ENCODE data around the gene ZNF768.
"Not testable (repeated sequence)": the region's sequence is repeated elsewhere in the genome, so short reads cannot be mapped to it uniquely, and the experiment has no call there.

ZNF768 gene

DNA sequence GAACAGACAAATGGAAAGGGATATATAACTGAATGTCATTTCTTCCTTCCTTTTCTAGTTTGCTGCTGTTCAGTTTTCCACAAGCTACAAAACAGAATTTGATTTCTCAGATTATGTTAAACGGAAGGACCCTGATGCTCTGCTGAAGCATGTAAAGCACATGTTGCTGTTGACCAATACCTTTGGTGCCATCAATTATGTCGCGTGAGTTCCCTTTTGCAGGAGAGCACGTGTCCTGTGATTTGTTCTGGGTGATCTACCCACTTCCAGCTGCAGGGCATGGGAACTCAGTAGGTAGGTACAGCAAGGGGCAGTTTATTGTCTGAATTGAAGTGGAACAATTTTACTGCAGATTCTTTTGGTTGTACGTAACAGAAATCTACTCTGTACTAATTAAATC lies 45.0 kb downstream of the ZNF768 start:
- ATAC-seq: no peak
- no peaks in the 10 kb centered on the region for H3K27me3 Mint-ChIP-seq
- H3K4me1 Mint-ChIP-seq: peaks cover 51% of the 10 kb centered on the region
- no peak overlapping the region for H3K27ac Mint-ChIP-seq
- H3K4me3 Mint-ChIP-seq: no peak overlapping the region
- peaks cover 89% of the 10 kb centered on the region for H3K36me3 Mint-ChIP-seq
- no peaks in the 10 kb centered on the region for H3K9me3 Mint-ChIP-seq

DNA sequence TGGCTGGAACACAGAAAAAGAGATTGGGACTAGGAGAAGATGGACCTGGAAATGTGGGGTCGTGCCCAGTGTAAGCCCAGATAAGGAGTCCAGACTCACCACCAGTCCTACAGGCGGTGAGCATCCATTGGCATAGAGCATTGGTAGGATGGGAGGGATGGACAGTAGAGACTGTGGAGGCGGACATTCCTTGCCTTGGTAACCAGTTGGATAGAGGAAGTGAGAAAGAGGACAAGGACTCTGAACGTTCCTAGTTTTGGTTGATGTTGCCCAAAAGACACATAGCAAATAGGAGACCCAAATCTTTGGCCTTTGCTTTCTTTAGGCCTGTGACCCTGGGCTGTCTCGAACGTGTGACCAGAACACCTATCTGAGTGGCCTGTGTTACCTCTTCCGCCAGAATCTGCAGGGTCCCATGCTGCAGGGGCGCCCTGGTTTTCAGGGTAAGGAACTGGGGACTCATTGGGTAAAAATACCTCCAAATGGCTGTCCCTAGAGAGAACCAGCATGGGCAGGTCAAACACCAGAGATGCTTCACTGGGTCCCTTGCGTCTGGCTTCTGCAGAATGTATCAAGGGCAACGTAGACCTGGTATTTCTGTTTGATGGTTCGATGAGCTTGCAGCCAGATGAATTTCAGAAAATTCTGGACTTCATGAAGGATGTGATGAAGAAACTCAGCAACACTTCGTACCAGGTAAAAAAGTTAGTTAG lies 47.4 kb downstream of the ZNF768 start:
- H3K27ac Mint-ChIP-seq: peak overlapping the region; percentile 58
- H3K4me3 Mint-ChIP-seq: no peak overlapping the region
- peaks cover 62% of the 10 kb centered on the region for H3K4me1 Mint-ChIP-seq
- no peaks in the 10 kb centered on the region for H3K27me3 Mint-ChIP-seq
- peak; percentile 73 for ATAC-seq
- H3K9me3 Mint-ChIP-seq: no peaks in the 10 kb centered on the region
- H3K36me3 Mint-ChIP-seq: peaks cover 83% of the 10 kb centered on the region

DNA sequence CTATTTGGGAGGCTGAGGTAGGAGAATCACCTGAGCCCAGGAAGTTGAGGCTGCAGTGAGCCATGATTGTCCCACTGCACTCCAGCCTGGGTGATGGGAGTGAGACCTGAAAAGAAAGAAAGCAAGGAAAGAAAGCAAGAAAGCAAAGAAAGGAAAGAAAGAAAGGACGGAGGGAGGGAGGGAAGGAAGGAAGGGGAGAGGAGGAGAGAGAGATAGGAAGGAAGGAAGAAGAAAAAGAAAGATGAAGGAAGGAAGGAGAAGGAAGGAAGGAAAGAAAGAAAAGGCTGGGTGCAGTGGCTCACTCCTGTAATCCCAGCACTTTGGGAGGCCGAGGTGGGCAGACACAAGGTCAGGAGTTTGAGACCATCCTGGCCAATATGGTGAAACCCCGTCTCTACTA lies 48.6 kb downstream of the ZNF768 start:
- Mint-ChIP-seq H3K36me3 (peaks cover 82% of the 10 kb centered on the region), H3K27ac (peak overlapping the region; percentile 58), H3K4me3 (peak overlapping the region; percentile 16), H3K4me1 (peaks cover 73% of the 10 kb centered on the region)
- H3K9me3 Mint-ChIP-seq, H3K27me3 Mint-ChIP-seq, ATAC-seq: not testable (repeated sequence)

DNA sequence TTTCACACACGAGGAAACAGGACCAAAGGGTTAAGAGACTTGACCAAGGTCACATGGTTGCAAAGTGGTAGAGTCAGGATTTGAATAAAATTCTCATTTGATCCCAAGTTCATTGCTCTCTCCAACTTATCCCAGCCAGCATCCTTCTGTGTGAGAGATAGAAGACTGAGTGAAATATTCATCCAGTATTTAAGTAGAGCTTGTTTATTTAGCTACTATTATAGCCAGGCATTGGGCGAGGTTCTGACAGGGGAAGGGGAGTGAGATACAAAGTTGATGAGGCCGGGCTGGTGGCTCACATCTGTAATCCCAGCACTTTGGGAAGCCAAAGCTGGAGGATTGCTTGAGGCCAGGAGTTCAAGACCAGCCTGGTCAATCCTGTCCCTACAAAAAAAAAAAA lies 49.4 kb downstream of the ZNF768 start:
- no peaks in the 10 kb centered on the region for H3K9me3 Mint-ChIP-seq
- H3K27me3 Mint-ChIP-seq: no peaks in the 10 kb centered on the region
- H3K36me3 Mint-ChIP-seq: peaks cover 77% of the 10 kb centered on the region
- ATAC-seq: no peak
- H3K4me1 Mint-ChIP-seq: peaks cover 74% of the 10 kb centered on the region
- no peak overlapping the region for H3K4me3 Mint-ChIP-seq
- H3K27ac Mint-ChIP-seq: peak overlapping the region; percentile 58

DNA sequence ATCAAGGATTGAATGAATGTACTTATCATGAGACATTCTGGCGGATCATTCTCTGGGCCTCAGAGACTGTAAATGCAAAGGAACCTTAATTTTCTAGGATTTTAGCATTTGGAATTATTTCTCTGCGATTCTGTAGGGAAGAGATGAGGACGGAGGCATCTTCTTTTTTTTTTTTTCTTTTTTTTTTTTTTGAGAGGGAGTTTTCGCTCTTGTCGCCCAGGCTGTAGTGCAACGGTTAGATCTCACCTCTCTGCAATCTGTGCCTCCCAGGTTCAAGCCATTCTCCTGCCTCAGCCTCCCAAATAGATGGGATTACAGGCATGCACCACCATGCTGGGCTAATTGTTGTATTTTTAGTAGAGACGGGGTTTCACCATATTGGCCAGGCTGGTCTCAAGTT lies 51.7 kb downstream of the ZNF768 start:
- peaks cover 59% of the 10 kb centered on the region for H3K36me3 Mint-ChIP-seq
- H3K9me3 Mint-ChIP-seq: no peaks in the 10 kb centered on the region

DNA sequence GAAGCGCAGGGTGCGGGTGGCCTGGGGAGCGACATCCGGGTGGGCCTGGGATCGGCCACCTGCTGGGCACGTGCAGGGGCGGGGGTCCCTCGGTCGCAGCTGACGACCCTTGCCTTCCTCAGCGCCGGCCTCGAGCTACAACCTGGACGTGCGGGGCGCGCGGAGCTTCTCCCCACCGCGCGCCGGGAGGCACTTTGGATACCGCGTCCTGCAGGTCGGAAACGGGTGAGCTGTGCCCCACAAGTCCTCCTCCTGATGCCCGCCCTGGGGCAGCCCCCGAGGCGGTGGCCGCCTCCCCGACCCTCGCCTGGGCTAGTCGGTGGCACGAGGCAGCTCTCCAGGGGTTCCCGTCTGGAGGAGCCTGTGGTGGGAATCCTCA lies 52.3 kb downstream of the ZNF768 start:
- ATAC-seq: no peak
- H3K27me3 Mint-ChIP-seq: no peaks in the 10 kb centered on the region
- H3K27ac Mint-ChIP-seq: peak overlapping the region; percentile 94
- H3K9me3 Mint-ChIP-seq: no peaks in the 10 kb centered on the region
- H3K36me3 Mint-ChIP-seq: peaks cover 56% of the 10 kb centered on the region
- peaks cover 81% of the 10 kb centered on the region for H3K4me1 Mint-ChIP-seq
- peak overlapping the region; percentile 97 for H3K4me3 Mint-ChIP-seq

More for the DNA sequence above, 51.7 kb downstream of the ZNF768 start:
- Mint-ChIP-seq H3K4me3 (peak overlapping the region; percentile 97), H3K27ac (peak overlapping the region; percentile 94), H3K27me3 (no peaks in the 10 kb centered on the region), H3K4me1 (peaks cover 79% of the 10 kb centered on the region)
- ATAC-seq: no peak

Measured in stimulated activated memory B cell treated with anti-CD40 and anti-IgM and Interleukin-4, amounts not matched to agents 10 μg/mL and 1 μg/mL and 100 μg/mL, for 72 hours (primary cell).